M059J (cell line): ENCODE measurements around the gene RNASEL. TPM values are rescaled to one million over a fixed set of nuclear protein-coding genes. Genes with fewer than 3 reads are reported as not detected.
"Not testable (repeated sequence)": the region's sequence is repeated elsewhere in the genome, so short reads cannot be mapped to it uniquely, and the experiment has no call there.

ENCODE experiments used
- DNase-seq: peaks from one replicate; pipeline ENCODE4 v3.0.0-alpha.2; 2012; ENCODE audit warnings: low read depth
- total RNA-seq: library from RNA; depleted of rRNA; stranded (reverse); fragments of >200 nt; shearing (Covaris generic); gene quantifications from 2 replicates; pipeline ENCODE4 v1.2.3, GENCODE V29; 2014; rRNA removed

Gene RNASEL
- 7.6 and 12.5 TPM in 2 replicates for total RNA-seq

- DNase-seq, result peak; percentile 88
Measured at GRCh38 chr1:182588500-182589396, at the start of gene RNASEL. RNASEL (minus strand) TSS chr1:182589256; CDS start chr1:182586806, 2,450 bp downstream.

GRCh38 chr1:182637769-182638168, 48.7 kb upstream of the RNASEL start:
- no peak for DNase-seq

- no peak for DNase-seq
Measured at GRCh38 chr1:182635871-182636270, 46.8 kb upstream of the RNASEL start.

- DNase-seq, result no peak
Measured at GRCh38 chr1:182634306-182635072, 45.4 kb upstream of the RNASEL start.

- no peak for DNase-seq
Measured at GRCh38 chr1:182633657-182634281, 44.7 kb upstream of the RNASEL start.

- DNase-seq, result no peak
Measured at GRCh38 chr1:182633031-182633430, 44.0 kb upstream of the RNASEL start.

- DNase-seq, result not testable (repeated sequence)
Measured at GRCh38 chr1:182632441-182632857, 43.4 kb upstream of the RNASEL start.

GRCh38 chr1:182631954-182632353, 42.9 kb upstream of the RNASEL start:
- DNase-seq, result no peak

- DNase-seq, result no peak
Measured at GRCh38 chr1:182631053-182631677, 42.1 kb upstream of the RNASEL start.

- no peak for DNase-seq
Measured at GRCh38 chr1:182630586-182630985, 41.5 kb upstream of the RNASEL start.

GRCh38 chr1:182629499-182630096, 40.5 kb upstream of the RNASEL start:
- DNase-seq, result no peak

GRCh38 chr1:182629080-182629479, 40.0 kb upstream of the RNASEL start:
- no peak for DNase-seq

- no peak for DNase-seq
Measured at GRCh38 chr1:182628657-182629056, 39.6 kb upstream of the RNASEL start.

GRCh38 chr1:182627622-182628021, 38.6 kb upstream of the RNASEL start:
- DNase-seq, result no peak

GRCh38 chr1:182626527-182626926, 37.5 kb upstream of the RNASEL start:
- no peak for DNase-seq

GRCh38 chr1:182625719-182626504, 36.9 kb upstream of the RNASEL start:
- DNase-seq, result no peak

GRCh38 chr1:182625024-182625423, 36.0 kb upstream of the RNASEL start:
- no peak for DNase-seq

GRCh38 chr1:182624577-182624976, 35.5 kb upstream of the RNASEL start:
- DNase-seq, result no peak

- DNase-seq, result no peak
Measured at GRCh38 chr1:182622901-182623528, 34.0 kb upstream of the RNASEL start.

GRCh38 chr1:182621906-182622305, 32.9 kb upstream of the RNASEL start:
- DNase-seq, result no peak
